Measurements from ENCODE around the gene TDRD7.

TDRD7 gene

GRCh38 chr9:97514531-97514930 is 102.6 kb downstream of the TDRD7 start:
- in situ Hi-C loops (cut with MboI; ENCODE audit: low pct_unique_long_range_greater_than_20kb, low sequenced_read_pairs, unreplicated experiment): no loop called here
- no peak for DNase-seq (ENCODE audit: low spot score)

GRCh38 chr9:97515662-97516061 is 103.8 kb downstream of the TDRD7 start:
- no peak for TF ChIP-seq CTCF (IDR thresholded peaks at IDR 0.05; ENCODE audit: extremely low read depth, insufficient read depth, missing control alignments)
- DNase-seq (ENCODE audit: low spot score): no peak
- in situ Hi-C loops (cut with MboI; ENCODE audit: low pct_unique_long_range_greater_than_20kb, low sequenced_read_pairs, unreplicated experiment): no loop called here

More at GRCh38 chr9:97514531-97514930, 102.6 kb downstream of the TDRD7 start:
- no peak for TF ChIP-seq CTCF (IDR thresholded peaks at IDR 0.05; ENCODE audit: extremely low read depth, insufficient read depth, missing control alignments)

GRCh38 chr9:97516111-97516510 is 104.2 kb downstream of the TDRD7 start:
- DNase-seq (ENCODE audit: low spot score): no peak
- in situ Hi-C loops (cut with MboI; ENCODE audit: low pct_unique_long_range_greater_than_20kb, low sequenced_read_pairs, unreplicated experiment): no loop called here
- no peak for TF ChIP-seq CTCF (IDR thresholded peaks at IDR 0.05; ENCODE audit: extremely low read depth, insufficient read depth, missing control alignments)

- no peak for TF ChIP-seq CTCF (IDR thresholded peaks at IDR 0.05; ENCODE audit: extremely low read depth, insufficient read depth, missing control alignments)
- in situ Hi-C loops (cut with MboI; ENCODE audit: low pct_unique_long_range_greater_than_20kb, low sequenced_read_pairs, unreplicated experiment): no loop called here
These were observed 105.6 kb downstream of the TDRD7 start for GRCh38 chr9:97517331-97518089.

GRCh38 chr9:97518166-97518908 is 106.4 kb downstream of the TDRD7 start:
- TF ChIP-seq CTCF (IDR thresholded peaks at IDR 0.05; ENCODE audit: extremely low read depth, insufficient read depth, missing control alignments): no peak
- DNase-seq (ENCODE audit: low spot score): no peak
- in situ Hi-C loops (cut with MboI; ENCODE audit: low pct_unique_long_range_greater_than_20kb, low sequenced_read_pairs, unreplicated experiment): no loop called here

More at GRCh38 chr9:97517331-97518089, 105.6 kb downstream of the TDRD7 start:
- no peak for DNase-seq (ENCODE audit: low spot score)

GRCh38 chr9:97518909-97519307 is 107.0 kb downstream of the TDRD7 start:
- TF ChIP-seq CTCF (IDR thresholded peaks at IDR 0.05; ENCODE audit: extremely low read depth, insufficient read depth, missing control alignments): no peak
- no peak for DNase-seq (ENCODE audit: low spot score)
- in situ Hi-C loops (cut with MboI; ENCODE audit: low pct_unique_long_range_greater_than_20kb, low sequenced_read_pairs, unreplicated experiment): no loop called here
